Upper lobe of right lung (tissue), 1 donor: ENCODE data around the gene TENM4. TPM values are rescaled to one million over a fixed set of nuclear protein-coding genes. Genes with fewer than 3 reads are reported as not detected.
A peak's percentile ranks its signal among the peaks of the same experiment; 100 is the strongest.

Experiments used
- ATAC-seq: fragments of 200-7000 bp; cut with Tn5 transposase; one replicate; pipeline ENCODE4 v1.9.1; 2020; ENCODE audit warnings: mild to moderate bottlenecking, moderate library complexity
- DNase-seq: peaks from one replicate; pipeline ENCODE4 v3.0.0-alpha.2; 2020
- H3K27ac ChIP-seq: fragments of 200-600 bp; one replicate; pipeline ENCODE4 v1.8.0; 2022
- H3K27me3 ChIP-seq: fragments of 200-600 bp; one replicate; pipeline ENCODE4 v1.8.0; 2022; ENCODE audit warnings: mild to moderate bottlenecking
- H3K36me3 ChIP-seq: fragments of 200-600 bp; one replicate; pipeline ENCODE4 v1.8.0; 2022
- H3K4me1 ChIP-seq: fragments of 200-600 bp; one replicate; pipeline ENCODE4 v1.8.0; 2022
- H3K4me3 ChIP-seq: fragments of 200-600 bp; one replicate; pipeline ENCODE4 v1.8.0; 2022; ENCODE audit warnings: mild to moderate bottlenecking
- H3K9me3 ChIP-seq: fragments of 200-600 bp; one replicate; pipeline ENCODE4 v1.8.0; 2022
- CTCF ChIP-seq: fragments of 200-600 bp; IDR thresholded peaks from one replicate; pipeline ENCODE4 v1.8.0; 2022; ENCODE audit warnings: antibody characterized with exemption
- intact Hi-C: fragments of 100-400 bp; cut with DNase I; formaldehyde crosslinking; loops from one replicate; pipeline ENCODE4 v1.11.0; 2022
- total RNA-seq: library from RNA; stranded (reverse); fragmentation: NEBNext Ultra II Directional; extraction: Animal tissue kit (Norgen Biotek cat#: 25700); gene quantifications from one replicate; pipeline ENCODE4 v1.2.1, GENCODE V29; 2021
- donor health status: DM: no; HTN: yes; CAD: no; lungs with severe emphysema.

The TENM4 gene
- total RNA-seq, 1 donor from 2014 or later, result 4.3 TPM

GRCh38 chr11:79328402-79328801 is 112.4 kb downstream of the TENM4 start:
- ATAC-seq, result no peak
- intact Hi-C loops, result no loop called here
- Histone ChIP-seq H3K36me3 (no peaks in the 10 kb centered on the region), H3K27ac (no peak overlapping the region), H3K9me3 (no peaks in the 10 kb centered on the region), H3K4me3 (no peak overlapping the region), H3K27me3 (no peaks in the 10 kb centered on the region), H3K4me1 (no peaks in the 10 kb centered on the region)
- TF ChIP-seq CTCF, result no peak
- DNase-seq, result no peak

- H3K27ac ChIP-seq, result no peak overlapping the region
- H3K4me3 ChIP-seq, result no peak overlapping the region
- no peak for TF ChIP-seq CTCF
- intact Hi-C loops, result no loop called here
- no peaks in the 10 kb centered on the region for H3K27me3 ChIP-seq
- no peak for ATAC-seq
- DNase-seq, result no peak
- H3K36me3 ChIP-seq, result no peaks in the 10 kb centered on the region
- no peaks in the 10 kb centered on the region for H3K9me3 ChIP-seq
- no peaks in the 10 kb centered on the region for H3K4me1 ChIP-seq
These were observed 115.0 kb downstream of the TENM4 start for GRCh38 chr11:79325851-79326250.

- ATAC-seq (no peak), DNase-seq (no peak)
- no peaks in the 10 kb centered on the region for H3K4me1 ChIP-seq
- no peak overlapping the region for H3K27ac ChIP-seq
- no peak overlapping the region for H3K4me3 ChIP-seq
- H3K36me3 ChIP-seq, result no peaks in the 10 kb centered on the region
- no peak for TF ChIP-seq CTCF
- no peaks in the 10 kb centered on the region for H3K9me3 ChIP-seq
- intact Hi-C loops, result no loop called here
- H3K27me3 ChIP-seq, result no peaks in the 10 kb centered on the region
These were observed 119.6 kb downstream of the TENM4 start for GRCh38 chr11:79321263-79321662.

- no peak overlapping the region for H3K4me3 ChIP-seq
- no peaks in the 10 kb centered on the region for H3K9me3 ChIP-seq
- H3K27ac ChIP-seq, result no peak overlapping the region
- no peaks in the 10 kb centered on the region for H3K36me3 ChIP-seq
- intact Hi-C loops, result no loop called here
- peaks cover 4% of the 10 kb centered on the region for H3K4me1 ChIP-seq
- DNase-seq (no peak), ATAC-seq (peak; percentile 41)
- no peaks in the 10 kb centered on the region for H3K27me3 ChIP-seq
- TF ChIP-seq CTCF, result no peak
These were observed 125.7 kb downstream of the TENM4 start for GRCh38 chr11:79314906-79315689.

GRCh38 chr11:79313530-79313913 is 127.3 kb downstream of the TENM4 start:
- Histone ChIP-seq H3K4me3 (no peak overlapping the region), H3K9me3 (no peaks in the 10 kb centered on the region), H3K27me3 (no peaks in the 10 kb centered on the region), H3K27ac (no peak overlapping the region), H3K36me3 (no peaks in the 10 kb centered on the region), H3K4me1 (peaks cover 4% of the 10 kb centered on the region)
- DNase-seq (no peak), ATAC-seq (no peak)
- intact Hi-C loops, result no loop called here
- no peak for TF ChIP-seq CTCF
